Measurements from ENCODE around the gene TAX1BP3. TPM values are rescaled to one million over a fixed set of nuclear protein-coding genes. Genes with fewer than 3 reads are reported as not detected.

The TAX1BP3 gene
- total and polyA plus RNA-seq, 2 of the 13 experiments (the other 11 are each of a cell fraction or from before 2014, with no cell fraction given) = 16.7 to 45.1 TPM

GRCh38 chr17:3668279-3669084, at the start of gene TAX1BP3, which contains the start of gene EMC6 (continued):
- TF ChIP-seq BRCA1 (CRISPR knock-in tag; IDR thresholded peaks at IDR 0.05) (peak; percentile 56), NCOA2 (CRISPR knock-in tag; IDR thresholded peaks at IDR 0.05) (no peak), GRHL1 (CRISPR knock-in tag; conservative IDR thresholded peaks at IDR 0.05) (no peak), ZNF773 (CRISPR knock-in tag; IDR thresholded peaks at IDR 0.05; ENCODE audit: borderline replicate concordance) (no peak), ZNF589 (CRISPR knock-in tag; conservative IDR thresholded peaks at IDR 0.05) (0 out of 2 replicates have a peak, but pooled peaks have one; percentile 41), ARNTL (CRISPR knock-in tag; IDR thresholded peaks at IDR 0.05) (no peak), NFIB (CRISPR knock-in tag; IDR thresholded peaks at IDR 0.05; ENCODE audit: borderline replicate concordance) (no peak), STAT5B (CRISPR knock-in tag; IDR thresholded peaks at IDR 0.05) (0 out of 2 replicates have a peak, but pooled peaks have one; percentile 55), FOXA1 (IDR thresholded peaks at IDR 0.05) (no peak), FOXA1 (CRISPR knock-in tag; IDR thresholded peaks at IDR 0.05) (no peak), MTF1 (CRISPR knock-in tag; IDR thresholded peaks at IDR 0.05) (peak; percentile 53; the same call in 1 of the 2 replicates), SAP130 (CRISPR knock-in tag; IDR thresholded peaks at IDR 0.05; ENCODE audit: low read depth) (peak; percentile 80; the same call in 1 of the 2 replicates), ZNF550 (CRISPR knock-in tag; IDR thresholded peaks at IDR 0.05; ENCODE audit: borderline replicate concordance) (no peak), TEAD2 (CRISPR knock-in tag; IDR thresholded peaks at IDR 0.05) (no peak), TMF1 (CRISPR knock-in tag; IDR thresholded peaks at IDR 0.05; ENCODE audit: low read depth) (no peak), JUND (CRISPR knock-in tag; IDR thresholded peaks at IDR 0.05) (no peak), ZNF44 (CRISPR knock-in tag; IDR thresholded peaks at IDR 0.05) (peak; percentile 82), MED13 (CRISPR knock-in tag; IDR thresholded peaks at IDR 0.05) (0 out of 2 replicates have a peak, but pooled peaks have one; percentile 29), ZNF124 (CRISPR knock-in tag; IDR thresholded peaks at IDR 0.05) (peak; percentile 34; the same call in 1 of the 2 replicates), PAXIP1 (CRISPR knock-in tag; conservative IDR thresholded peaks at IDR 0.05) (peak; percentile 63), TAF15 (IDR thresholded peaks at IDR 0.05; ENCODE audit: low read depth, low read length, poor library complexity, severe bottlenecking) (no peak), MBD4 (IDR thresholded peaks at IDR 0.05; ENCODE audit: borderline replicate concordance, low read length) (no peak), ZNF484 (CRISPR knock-in tag; IDR thresholded peaks at IDR 0.05; ENCODE audit: borderline replicate concordance, low read depth) (no peak), SOX6 (IDR thresholded peaks at IDR 0.05) (no peak), SOX6 (CRISPR knock-in tag; IDR thresholded peaks at IDR 0.05) (peak; percentile 52), ZFP36L1 (CRISPR knock-in tag; IDR thresholded peaks at IDR 0.05) (peak; percentile 80), ZNF414 (CRISPR knock-in tag; IDR thresholded peaks at IDR 0.05) (no peak; the same call in 1 of the 2 replicates)
